Astrocyte of the cerebellum (primary cell): Measurements from ENCODE around the gene RASAL2.

Experiments
- DNase-seq: peaks from one replicate; pipeline ENCODE4 v3.0.0-alpha.2; 2011; ENCODE audit warnings: low read depth
- H3K4me3 ChIP-seq: 2 replicates; pipeline ENCODE4 v1.5.1; 2011; ENCODE audit warnings: mild to moderate bottlenecking, low read depth, low read length, moderate library complexity
- in situ Hi-C: cut with HindIII; loops from 2 replicates; pipeline ENCODE4 v1.10.0; 2017; ENCODE audit warnings: low sequenced_read_pairs
- TF ChIP-seq, protein P1 (sequence below): IDR thresholded peaks from 2 replicates; pipeline ENCODE4 v1.5.1; 2012; ENCODE audit warnings: low read length, low read depth, moderate library complexity, mild to moderate bottlenecking; ENCODE audit errors: missing control alignments

RASAL2 gene

GRCh38 chr1:178495741-178496409 is 402.0 kb downstream of the RASAL2 start:
- no peak overlapping the region for H3K4me3 ChIP-seq
- in situ Hi-C loops = loop anchor here (5.0 kb wide), 1 partner anchor 89 kb away; no protein-coding TSS in a partner anchor

DNA sequence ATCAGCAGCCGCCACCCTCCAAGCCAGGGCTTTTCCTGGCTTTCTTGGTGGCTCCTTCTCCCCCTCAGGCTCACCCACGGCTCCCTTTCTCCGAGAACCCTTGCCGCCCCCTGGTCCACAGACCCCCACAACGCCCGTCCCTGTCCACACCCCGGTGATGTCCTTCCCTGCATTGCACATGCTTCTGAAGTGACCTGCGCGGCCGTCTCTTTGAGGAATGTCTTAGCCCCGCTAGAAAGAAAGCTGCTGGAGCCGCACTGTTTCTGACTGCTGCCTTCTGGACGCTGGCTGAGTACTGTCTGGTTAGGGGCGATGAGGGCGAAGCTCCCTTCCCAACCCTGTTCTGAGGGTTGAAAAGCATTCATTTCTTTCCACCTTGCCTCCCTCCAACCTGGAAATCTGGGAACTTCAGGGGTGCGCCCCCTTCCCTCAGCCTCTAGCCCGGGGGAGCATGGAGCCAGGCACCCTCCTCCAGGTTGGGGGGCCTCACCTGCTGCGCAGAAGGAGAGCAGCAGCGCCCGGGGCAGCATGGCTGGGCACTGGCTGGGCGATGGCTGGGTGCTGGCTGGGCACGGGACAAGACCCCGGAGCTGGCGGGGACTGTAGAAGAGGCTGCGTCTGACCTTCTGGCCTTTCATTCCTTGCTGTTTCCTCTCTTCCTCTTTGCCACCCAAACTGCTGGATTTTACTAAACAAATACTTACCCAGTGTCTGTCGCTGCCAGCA is 402.7 kb downstream of the RASAL2 start, which contains the start of gene CLEC20A:
TSS of gene CLEC20A (minus strand) at position 555 of the 726 bp plus-strand sequence. CDS start at position 530, 25 bp downstream.
- no peak within 1 kb of the TSS for H3K4me3 ChIP-seq
- TF ChIP-seq, protein P1, sequence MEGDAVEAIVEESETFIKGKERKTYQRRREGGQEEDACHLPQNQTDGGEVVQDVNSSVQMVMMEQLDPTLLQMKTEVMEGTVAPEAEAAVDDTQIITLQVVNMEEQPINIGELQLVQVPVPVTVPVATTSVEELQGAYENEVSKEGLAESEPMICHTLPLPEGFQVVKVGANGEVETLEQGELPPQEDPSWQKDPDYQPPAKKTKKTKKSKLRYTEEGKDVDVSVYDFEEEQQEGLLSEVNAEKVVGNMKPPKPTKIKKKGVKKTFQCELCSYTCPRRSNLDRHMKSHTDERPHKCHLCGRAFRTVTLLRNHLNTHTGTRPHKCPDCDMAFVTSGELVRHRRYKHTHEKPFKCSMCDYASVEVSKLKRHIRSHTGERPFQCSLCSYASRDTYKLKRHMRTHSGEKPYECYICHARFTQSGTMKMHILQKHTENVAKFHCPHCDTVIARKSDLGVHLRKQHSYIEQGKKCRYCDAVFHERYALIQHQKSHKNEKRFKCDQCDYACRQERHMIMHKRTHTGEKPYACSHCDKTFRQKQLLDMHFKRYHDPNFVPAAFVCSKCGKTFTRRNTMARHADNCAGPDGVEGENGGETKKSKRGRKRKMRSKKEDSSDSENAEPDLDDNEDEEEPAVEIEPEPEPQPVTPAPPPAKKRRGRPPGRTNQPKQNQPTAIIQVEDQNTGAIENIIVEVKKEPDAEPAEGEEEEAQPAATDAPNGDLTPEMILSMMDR = no peak
- in situ Hi-C loops = loop anchor here (5.0 kb wide), 1 partner anchor 89 kb away; no protein-coding TSS in a partner anchor
- DNase-seq = no peak

More at GRCh38 chr1:178495741-178496409, 402.0 kb downstream of the RASAL2 start:
- no peak for DNase-seq
- TF ChIP-seq, protein P1 = no peak

- DNase-seq = no peak
- no peak overlapping the region for H3K4me3 ChIP-seq
- in situ Hi-C loops = loop anchor here (5.0 kb wide), 1 partner anchor 91 kb away; no protein-coding TSS in a partner anchor
- TF ChIP-seq, protein P1 = no peak
Observed at GRCh38 chr1:178497903-178498478, 404.1 kb downstream of the RASAL2 start.

GRCh38 chr1:178498896-178499675 is 405.2 kb downstream of the RASAL2 start:
- in situ Hi-C loops = loop anchor here (5.0 kb wide), 1 partner anchor 92 kb away; no protein-coding TSS in a partner anchor
- no peak for DNase-seq
- H3K4me3 ChIP-seq = no peak overlapping the region
- TF ChIP-seq, protein P1 = no peak

DNA sequence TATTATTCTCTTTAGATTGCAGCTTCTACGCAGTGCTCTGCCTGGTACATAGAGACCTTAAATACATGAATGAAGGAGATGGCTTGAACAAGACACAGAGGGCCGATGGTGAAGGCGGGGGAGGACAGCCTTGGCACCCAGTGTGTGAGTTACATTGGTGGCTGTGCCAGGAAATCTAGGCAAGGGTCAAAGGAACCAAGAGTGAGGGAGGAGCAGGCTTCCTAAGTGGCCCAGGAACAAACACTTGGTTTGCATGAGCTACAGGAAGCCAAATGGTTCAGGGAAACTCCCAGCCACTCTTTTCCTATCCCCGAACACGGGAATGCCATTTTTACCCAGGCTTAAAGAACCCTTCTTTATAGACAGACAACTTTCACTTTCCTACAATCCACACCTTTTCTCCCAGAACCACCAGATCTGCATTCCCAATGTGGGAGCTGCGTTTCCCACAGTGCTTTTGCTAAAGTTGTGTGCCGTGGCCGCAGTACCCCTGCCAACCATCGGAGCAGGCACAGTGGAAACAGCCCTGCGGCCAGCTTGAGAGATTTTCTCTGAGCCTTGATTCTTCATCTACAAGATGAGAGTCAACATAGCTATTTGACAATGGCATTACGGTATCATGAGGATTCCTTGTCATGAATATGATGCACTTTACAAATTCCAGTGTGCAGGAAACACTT is 406.3 kb downstream of the RASAL2 start:
- TF ChIP-seq, protein P1 = peak; percentile 33
- no peak for DNase-seq
- no peak overlapping the region for H3K4me3 ChIP-seq
- in situ Hi-C loops = no loop called here
